WTC11 (cell line): Measurements from ENCODE around the gene SCAF8.

Experiments
- NFE2L1 ChIP-seq: sonication (generic); formaldehyde crosslinking; IDR thresholded peaks from 2 replicates; pipeline ENCODE4 v1.8.1; 2023; ENCODE audit warnings: missing genetic modification reagents
- TF ChIP-seq, protein P1 (sequence below): sonication (generic); formaldehyde crosslinking; IDR thresholded peaks from 2 replicates; pipeline ENCODE4 v1.8.1; 2023; ENCODE audit warnings: mild to moderate bottlenecking, missing genetic modification reagents, moderate library complexity
- TF ChIP-seq, protein P2 (sequence below): fragments of 250-450 bp; sonication (Bioruptor Pico); IDR thresholded peaks from 2 replicates; pipeline ENCODE4 v1.8.0; 2021; ENCODE audit warnings: mild to moderate bottlenecking

DNA sequence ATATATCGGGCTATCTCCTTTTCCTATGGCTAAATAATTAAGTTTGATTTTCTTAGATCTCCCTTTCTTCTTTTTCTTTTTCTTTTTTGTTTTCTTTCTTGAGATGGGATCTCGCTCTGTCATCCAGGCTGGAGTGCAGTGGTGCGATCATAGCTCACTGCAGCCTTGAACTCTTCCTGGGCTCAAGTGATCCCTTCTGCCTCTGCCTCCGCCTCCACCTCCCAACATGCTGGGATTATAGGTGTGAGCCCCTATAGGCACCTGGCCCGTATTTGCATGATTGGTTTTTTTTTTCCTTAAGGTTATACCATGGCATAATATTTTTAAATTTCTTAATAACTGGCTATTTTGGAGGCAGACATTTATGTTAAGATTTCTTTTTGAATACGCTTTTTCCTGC lies 106.3 kb downstream of the SCAF8 start:
- TF ChIP-seq, protein P1, sequence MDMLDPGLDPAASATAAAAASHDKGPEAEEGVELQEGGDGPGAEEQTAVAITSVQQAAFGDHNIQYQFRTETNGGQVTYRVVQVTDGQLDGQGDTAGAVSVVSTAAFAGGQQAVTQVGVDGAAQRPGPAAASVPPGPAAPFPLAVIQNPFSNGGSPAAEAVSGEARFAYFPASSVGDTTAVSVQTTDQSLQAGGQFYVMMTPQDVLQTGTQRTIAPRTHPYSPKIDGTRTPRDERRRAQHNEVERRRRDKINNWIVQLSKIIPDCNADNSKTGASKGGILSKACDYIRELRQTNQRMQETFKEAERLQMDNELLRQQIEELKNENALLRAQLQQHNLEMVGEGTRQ (CRISPR knock-in tag), result no peak
- TF ChIP-seq NFE2L1 (CRISPR knock-in tag), result no peak
- TF ChIP-seq, protein P2, sequence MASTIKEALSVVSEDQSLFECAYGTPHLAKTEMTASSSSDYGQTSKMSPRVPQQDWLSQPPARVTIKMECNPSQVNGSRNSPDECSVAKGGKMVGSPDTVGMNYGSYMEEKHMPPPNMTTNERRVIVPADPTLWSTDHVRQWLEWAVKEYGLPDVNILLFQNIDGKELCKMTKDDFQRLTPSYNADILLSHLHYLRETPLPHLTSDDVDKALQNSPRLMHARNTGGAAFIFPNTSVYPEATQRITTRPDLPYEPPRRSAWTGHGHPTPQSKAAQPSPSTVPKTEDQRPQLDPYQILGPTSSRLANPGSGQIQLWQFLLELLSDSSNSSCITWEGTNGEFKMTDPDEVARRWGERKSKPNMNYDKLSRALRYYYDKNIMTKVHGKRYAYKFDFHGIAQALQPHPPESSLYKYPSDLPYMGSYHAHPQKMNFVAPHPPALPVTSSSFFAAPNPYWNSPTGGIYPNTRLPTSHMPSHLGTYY (CRISPR knock-in tag), result no peak
